GM19328 (cell line): Measurements from ENCODE around the gene NUP205.

Experiments used
- ATAC-seq: cut with Tn5 transposase; IDR thresholded peaks from one replicate; pipeline ENCODE4 v1.9.1; 2021; ENCODE audit warnings: mild to moderate bottlenecking, moderate library complexity; ENCODE audit not compliant: unreplicated experiment

Gene NUP205, protein sequence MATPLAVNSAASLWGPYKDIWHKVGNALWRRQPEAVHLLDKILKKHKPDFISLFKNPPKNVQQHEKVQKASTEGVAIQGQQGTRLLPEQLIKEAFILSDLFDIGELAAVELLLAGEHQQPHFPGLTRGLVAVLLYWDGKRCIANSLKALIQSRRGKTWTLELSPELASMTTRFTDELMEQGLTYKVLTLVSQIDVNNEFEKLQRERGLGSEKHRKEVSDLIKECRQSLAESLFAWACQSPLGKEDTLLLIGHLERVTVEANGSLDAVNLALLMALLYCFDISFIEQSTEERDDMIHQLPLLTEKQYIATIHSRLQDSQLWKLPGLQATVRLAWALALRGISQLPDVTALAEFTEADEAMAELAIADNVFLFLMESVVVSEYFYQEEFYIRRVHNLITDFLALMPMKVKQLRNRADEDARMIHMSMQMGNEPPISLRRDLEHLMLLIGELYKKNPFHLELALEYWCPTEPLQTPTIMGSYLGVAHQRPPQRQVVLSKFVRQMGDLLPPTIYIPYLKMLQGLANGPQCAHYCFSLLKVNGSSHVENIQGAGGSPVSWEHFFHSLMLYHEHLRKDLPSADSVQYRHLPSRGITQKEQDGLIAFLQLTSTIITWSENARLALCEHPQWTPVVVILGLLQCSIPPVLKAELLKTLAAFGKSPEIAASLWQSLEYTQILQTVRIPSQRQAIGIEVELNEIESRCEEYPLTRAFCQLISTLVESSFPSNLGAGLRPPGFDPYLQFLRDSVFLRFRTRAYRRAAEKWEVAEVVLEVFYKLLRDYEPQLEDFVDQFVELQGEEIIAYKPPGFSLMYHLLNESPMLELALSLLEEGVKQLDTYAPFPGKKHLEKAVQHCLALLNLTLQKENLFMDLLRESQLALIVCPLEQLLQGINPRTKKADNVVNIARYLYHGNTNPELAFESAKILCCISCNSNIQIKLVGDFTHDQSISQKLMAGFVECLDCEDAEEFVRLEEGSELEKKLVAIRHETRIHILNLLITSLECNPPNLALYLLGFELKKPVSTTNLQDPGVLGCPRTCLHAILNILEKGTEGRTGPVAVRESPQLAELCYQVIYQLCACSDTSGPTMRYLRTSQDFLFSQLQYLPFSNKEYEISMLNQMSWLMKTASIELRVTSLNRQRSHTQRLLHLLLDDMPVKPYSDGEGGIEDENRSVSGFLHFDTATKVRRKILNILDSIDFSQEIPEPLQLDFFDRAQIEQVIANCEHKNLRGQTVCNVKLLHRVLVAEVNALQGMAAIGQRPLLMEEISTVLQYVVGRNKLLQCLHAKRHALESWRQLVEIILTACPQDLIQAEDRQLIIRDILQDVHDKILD (N-terminal part only)

DNA sequence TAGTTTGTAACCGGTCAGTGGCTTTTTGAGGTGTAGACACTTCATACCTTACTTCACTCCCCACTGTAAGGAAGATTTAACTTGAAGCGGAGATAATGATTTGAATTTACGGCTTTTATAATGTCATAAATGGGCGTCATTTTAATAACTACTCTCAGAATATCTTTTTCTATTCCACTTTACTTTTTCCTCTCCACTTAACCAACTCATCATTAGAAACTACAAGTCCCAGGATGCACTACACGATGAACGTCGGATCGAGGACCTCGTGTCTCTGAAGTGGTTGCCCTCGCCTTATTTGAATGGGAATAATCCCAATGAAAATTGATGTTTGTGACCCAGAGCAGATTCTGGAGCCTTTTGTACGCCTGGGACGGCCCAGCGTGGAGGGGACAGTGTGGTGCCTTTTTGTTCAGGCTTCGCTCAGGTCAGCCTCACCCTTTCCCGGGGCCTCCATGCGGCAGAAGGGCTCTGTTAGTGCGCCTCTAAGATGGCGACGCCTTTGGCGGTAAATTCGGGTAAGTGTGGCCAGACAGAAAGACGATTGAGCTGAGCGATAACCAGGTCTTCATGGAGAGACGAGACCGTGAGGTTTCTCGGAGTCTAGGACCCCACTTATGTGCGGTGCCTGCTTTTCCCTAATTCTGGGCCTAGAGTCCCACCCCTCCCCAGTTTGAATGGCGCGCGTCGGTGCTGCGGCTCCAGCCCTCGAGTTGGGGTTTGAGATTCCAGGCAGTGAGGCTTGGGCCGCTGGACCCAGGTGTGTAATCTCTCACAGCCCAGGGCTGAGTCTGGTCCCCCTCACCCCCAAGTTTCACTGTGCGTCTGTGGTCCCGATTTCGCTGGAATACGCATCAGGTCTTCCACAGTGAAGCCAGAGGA, at the start of gene NUP205:
NUP205 (plus strand) TSS at position 463 of the 882 bp plus-strand sequence; CDS start at position 491, 28 bp downstream.
- peak; percentile 45 for ATAC-seq

DNA sequence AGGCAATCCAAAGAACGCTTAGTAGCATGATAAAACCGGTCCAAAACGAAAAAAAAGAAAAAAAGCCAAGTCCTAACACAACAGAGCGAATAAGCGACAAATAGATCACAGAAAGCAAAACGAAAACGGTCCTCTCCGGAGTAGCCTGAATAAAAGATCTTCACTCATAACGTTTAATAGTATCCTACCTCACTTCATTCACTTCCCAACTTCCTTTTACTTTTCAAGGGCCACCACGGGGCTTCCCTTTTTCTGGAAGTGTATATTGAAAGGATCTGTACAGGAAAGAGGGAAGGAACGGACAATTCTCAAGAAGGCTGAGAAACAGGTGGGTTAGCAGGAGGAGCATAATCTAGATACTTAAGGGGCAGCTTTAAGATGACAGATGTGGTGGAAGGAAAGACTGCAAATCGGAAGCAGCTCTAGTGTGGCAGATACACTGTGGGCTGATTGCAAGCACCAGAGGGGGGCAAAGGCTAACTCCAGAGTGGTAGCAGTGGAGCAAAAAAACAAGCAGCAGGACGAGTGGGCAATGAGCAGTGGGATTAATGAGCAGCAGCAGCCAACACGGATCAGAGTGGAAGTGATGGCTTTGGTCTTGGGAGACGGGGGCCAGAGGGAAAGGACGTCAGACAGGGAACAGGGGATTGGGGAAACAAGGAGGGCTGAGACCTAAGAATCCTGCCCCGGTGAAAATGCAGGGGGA, 48.7 kb upstream of the NUP205 start:
- ATAC-seq: no peak

DNA sequence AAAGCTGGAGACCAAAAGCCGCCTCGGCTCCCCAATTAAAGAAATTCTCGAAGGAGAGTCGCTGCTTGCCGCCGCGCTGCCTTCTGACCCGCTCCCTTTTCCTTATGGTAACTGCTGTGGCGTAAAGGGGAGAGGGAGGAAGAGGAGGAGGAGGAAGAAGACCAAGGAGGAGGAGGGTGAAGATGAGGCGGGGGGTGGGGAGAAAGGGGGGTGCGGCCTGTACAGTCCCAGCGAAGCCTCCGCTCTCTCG, 48.2 kb upstream of the NUP205 start:
- no peak for ATAC-seq

DNA sequence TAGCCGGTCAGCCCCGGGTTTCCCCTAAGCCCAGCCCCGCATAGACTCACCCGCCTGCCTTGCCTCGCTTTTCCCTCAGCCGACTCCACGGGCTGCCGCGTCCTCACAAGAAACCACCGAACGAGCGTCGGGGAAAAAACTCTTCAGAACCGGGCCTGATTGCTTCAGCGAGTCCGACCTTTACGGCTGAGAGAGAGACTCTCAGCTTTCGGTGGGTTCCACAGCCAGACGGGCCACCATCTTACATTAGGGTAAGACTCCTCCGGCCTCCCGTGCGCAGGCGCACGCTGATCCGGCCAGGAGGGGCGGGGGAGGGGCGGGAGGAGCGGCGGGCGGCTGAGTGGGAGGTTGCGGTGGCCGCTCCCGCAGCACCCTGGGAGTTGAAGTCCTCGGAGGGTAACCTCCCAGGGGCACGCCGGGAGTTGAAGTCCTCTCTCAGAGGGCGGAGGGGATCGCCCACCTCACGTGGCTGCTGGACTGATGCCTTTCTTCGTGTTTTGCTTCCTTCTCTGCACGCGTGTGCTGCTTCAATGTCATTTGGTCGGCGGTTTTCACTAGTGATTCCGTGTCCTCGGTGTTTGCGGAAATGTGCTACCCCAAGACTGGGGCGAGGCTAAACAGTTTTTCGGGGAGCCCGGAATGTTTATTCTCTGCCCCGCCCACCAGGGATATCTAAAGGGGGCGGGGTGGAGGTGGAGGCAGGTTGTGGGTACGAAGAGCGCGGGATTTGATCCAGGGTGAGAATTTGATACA, 47.7 kb upstream of the NUP205 start, which contains the start of gene CNOT4:
CNOT4 (minus strand) TSS at position 264 of the 753 bp plus-strand sequence. CDS start 71,771 bp downstream, outside the sequence.
- ATAC-seq: peak; percentile 93

DNA sequence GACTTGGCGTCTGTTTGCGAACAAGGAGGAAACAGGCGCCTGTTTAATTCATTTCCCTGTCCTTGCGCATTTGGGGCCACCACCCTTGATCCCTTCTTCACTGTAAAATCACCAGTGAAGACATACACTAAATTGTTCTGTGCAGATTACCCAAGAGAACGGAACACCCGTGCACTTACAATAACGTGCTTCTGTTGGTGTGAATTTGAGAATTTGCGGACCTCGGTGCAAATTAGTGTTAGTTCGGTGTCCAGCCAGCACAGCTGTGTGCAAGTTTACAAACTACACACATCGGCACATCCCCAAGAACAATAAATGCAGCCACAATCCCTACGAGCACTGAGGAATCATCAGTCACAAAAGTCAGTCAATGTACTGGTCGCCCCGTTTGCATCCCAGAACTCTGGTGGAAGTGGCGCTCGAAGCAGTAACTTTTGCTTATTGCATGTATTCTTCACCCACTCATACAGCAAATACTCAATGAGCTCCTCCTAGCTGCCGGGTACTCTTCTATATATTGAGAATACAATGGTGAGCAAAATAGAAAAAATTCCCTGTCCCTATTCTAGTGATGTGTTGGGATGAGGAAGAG, 47.0 kb upstream of the NUP205 start:
- no peak for ATAC-seq

DNA sequence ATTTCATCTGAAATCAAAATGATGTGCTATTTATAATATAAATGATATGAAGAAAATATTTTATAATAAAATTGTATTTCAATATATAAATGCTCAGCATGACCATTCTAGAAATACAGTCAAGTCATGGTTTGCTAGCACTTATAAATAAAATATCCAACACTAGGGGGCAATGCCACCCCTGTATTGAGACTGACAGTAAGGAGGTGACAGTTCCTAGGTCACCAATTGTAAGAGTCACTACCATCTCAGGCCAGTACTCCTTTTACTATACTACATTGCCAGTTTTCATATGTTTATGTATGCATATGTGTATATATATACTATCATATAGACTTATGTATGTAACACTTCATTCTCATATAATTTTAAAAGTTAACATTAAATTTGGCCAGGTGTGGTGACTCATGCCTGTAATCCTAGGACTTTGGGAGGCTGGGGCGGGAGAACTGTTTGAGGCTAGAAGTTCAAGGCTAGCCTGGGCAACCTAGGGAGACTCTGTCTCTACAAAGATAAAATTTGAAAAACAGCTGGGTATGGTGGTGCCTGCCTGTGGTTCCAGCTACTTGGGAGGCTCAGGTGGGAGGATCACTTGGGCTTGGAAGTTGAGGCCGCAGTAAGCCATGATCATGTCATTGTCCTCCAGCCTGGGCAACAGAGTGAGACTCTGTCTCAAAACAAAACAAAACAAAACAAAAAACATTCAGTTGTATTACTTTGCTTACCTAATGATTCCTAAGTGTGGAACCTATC, 45.4 kb upstream of the NUP205 start:
- ATAC-seq: no peak

DNA sequence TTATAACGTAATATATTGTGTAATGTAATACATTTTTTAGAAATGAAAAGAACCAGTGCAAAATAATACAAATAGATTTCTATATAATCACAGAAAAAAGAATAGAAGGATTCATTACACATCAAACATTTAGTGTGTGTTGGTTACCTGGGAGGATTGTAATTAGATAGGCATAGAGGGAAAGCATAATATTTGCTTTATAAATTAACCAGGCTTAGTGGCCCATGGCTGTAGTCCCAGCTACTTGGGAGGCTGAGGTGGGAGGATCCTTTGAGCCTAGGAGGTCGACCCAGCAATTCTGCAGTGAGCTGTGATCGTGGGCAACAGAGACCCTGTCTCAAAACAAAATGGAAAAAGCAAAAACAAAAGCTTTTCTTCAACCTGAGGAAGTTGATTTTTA, 42.9 kb upstream of the NUP205 start:
- ATAC-seq: no peak

DNA sequence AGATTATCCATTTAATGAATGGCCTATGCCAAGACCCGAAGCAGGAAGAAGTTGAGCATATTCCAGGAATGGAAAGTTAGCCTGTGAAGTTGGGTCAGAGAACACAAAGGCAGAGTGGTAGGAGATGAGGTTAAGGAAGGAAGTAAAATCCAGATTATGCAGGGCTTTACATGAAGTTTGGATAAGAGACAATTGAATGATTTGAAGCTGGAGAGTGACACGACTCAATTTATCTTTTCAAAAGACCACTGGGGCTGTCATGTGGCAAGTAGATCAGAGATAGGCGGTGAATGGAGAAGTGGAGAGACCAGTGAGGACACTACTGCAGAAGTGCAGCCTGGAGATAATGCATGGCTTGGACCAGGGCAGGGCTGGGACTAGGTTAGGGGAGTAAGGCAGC, 40.7 kb upstream of the NUP205 start:
- ATAC-seq: no peak

DNA sequence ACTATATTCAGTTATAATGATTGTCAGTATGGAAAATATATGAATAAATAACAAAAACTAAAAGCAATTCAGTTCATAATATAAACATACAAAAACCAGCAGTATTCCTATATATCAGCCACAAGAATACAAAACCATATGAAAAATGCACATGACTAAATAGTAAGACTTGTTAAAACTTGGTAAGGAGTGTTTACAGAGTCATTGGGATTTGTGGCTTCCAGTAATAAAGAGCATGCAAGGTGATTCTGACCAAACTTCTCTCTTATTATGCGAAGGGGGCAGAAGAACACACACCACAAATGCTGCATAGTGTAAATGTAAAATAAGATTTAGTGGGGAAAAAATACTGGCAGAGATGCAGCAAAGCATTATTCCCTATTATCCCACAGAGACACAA, 39.0 kb upstream of the NUP205 start:
- ATAC-seq: no peak

DNA sequence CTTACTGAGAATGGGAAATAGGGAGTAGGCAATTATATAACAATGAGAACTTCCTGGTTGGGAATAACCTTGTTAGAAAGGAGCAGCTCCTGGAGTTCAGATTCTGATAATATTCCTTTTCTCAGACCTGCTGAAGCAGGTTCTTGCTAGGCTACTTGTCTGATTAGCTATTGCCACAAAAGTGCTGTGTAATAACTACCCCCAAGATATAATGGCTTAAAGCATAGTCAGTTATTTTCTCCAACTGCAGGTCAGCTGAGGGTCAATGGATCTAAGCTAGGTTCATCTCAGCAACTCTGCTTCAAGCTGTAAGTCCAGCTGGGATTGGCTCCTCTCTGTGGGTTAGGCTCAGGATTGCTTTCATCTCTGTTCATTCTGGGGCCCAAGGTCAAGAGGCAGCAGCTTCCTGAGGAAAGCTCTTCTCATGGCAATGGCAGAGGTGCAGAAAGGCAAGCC, 38.5 kb upstream of the NUP205 start:
- no peak for ATAC-seq

DNA sequence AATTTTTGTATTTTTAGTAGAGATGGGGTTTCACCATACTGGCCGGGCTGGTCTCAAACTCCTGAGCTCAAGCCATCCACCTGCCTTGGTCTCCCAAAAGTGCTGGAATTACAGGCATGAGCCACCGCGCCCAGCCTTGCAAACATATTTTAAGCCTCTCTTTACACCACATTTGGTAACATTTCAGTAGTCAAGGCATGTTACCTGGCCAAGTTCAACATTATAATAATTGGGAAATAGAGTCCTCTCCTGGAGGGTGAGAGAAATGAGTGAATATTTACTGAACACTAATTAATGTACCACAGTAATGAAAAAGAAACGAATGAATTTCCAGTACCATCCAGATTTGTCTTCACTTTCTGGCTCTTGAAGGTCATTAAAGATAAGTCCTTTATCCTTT, 37.8 kb upstream of the NUP205 start:
- ATAC-seq: no peak

DNA sequence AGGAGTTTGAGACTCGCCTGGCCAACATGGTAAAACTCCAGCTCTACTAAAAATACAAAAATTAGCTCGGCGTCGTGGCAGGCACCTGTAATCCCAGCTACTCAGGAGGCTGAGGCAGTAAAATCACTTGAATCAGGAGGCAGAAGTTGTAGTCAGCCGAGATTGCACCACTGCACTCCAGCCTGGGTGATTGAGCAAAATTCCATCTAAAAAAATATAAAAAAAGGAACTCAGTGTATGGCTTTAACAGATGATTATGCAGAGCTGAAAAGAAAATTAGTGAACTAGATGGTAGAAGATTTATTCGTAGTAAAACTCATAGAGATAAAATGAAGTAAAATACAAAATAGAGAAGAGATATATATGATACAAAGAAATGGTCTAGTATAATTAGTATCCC, 35.2 kb upstream of the NUP205 start:
- no peak for ATAC-seq

DNA sequence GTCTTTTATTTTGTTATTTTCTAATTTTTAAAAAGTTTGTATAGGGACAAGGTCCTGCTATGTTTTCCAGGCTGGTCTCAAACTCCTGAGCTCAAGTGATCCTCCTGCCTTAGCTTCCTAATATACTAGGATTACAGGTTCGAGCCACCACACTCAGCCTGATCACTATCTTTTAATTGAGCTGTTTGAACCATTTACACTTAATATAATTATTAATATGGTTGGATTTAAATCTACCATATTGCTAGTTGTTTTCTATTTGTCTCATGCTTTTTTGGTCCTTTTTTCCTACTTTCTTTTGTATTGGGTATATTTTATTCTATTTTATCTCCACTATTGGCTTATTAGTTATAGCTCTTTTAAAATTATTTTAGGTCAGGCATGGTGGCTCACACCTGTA, 34.6 kb upstream of the NUP205 start:
- no peak for ATAC-seq

DNA sequence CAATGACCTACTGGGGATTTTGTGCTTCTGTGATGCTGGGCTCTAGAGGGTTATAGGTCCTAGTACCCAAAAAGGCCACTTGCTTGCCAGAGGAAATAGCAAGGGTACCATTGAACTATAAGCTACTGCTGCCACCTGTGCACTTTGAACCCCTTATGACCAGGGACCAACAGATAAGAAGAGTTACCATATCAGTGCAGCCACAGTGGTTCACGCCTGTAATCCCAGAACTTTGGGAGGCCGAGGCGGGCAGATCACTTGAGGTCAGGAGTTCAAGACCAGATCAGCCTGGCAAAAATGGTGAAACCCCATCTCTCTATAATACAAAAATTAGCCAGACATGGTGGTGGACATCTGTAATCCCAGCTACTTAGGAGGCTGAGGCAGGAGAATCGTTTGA, 32.3 kb upstream of the NUP205 start:
- ATAC-seq: no peak

DNA sequence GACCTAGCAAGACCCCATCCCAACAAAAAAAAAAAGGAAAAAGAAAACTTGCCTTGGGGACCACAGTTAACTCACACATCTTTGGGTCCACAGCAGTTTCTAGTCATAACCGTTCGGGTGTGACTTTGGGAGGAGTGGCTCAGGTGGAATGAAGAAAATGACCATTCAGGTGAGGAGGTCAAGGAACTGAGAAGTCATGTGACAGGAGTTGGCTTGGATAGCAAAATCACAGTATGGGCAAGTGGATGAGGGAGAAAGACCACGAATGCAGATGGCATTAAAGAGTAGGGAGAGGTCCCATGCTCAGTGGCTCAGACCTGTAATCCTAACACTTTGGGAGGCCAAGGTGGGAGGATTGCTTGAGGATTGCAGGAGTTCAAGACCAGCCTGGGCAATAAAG, 30.7 kb upstream of the NUP205 start:
- no peak for ATAC-seq

DNA sequence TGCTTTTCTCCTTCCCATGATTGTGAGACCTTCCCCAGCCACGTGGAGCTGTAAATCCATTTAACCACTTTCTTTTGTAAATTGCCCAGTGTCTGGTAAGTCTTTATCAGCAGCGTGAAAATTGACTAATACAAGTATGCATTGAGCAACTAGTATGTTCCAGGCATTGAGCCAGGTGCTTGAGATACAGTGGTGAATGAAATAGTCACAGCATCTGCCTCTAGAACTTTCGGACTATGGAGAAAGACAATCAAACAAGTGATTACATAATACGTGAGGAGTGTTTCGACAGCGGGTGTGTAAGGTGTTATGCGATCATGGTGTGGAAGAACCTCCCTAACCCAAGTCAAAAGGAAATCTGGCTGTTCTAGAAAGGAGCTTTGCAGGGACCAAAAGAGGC, 21.6 kb upstream of the NUP205 start:
- no peak for ATAC-seq

DNA sequence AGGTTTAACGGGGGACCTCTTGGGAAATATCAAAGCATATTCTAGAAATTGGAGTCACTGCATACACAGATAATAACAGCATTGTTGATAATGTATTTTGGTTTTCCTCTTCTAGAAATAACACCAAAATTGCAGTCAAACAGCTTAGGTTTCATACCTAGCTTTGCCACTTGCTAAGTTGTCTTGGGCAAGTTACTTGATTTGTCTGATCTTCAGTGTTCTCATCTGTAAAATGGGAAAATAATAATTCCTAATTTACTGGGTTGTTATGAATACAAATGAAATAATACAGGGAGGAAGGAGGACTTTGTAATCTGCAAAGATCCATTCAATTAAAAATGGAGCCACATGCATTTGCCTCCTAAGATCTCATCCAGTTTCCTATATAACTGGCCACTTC, 20.3 kb upstream of the NUP205 start:
- ATAC-seq: no peak

DNA sequence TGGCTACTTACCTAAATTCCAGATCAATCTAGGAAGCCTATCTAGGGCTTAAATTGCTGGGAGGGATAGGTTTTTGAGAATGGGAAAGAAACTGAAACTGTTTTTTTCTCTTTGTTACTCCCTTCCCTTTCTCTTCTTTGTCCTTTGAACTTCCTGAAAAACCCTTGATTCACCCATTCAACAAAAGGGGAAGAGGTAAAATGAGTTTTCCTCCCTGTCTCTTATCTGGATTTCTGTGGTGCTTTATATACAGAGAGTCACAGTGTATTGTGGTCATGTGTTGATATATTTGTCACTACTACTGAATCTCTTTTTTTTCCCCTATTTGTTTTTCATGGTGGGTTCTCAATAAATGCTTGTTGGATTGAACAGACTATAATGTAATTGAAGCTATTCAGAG, 19.8 kb upstream of the NUP205 start:
- no peak for ATAC-seq
